Measurements from ENCODE around the gene PWWP2B.

PWWP2B gene

DNA sequence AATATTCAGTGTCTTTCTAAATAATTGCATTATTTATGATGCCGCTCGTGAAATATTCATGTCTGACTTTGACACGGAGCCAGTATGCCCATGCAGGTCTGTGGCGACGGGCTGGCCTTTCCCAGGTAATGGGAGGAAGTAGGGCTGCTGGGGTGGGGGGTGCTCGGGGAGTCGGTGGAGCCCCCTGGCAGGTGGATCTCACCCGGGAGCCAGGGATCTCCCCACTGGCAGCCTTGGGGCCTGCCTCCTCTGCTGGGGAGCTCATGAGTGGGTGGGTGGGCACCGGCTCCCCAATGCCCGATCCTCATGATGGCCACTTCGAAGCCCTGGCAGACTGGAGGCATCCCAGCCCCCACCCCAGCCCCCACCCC lies 52.8 kb downstream of the PWWP2B start:
- no peak for DNase-seq

DNA sequence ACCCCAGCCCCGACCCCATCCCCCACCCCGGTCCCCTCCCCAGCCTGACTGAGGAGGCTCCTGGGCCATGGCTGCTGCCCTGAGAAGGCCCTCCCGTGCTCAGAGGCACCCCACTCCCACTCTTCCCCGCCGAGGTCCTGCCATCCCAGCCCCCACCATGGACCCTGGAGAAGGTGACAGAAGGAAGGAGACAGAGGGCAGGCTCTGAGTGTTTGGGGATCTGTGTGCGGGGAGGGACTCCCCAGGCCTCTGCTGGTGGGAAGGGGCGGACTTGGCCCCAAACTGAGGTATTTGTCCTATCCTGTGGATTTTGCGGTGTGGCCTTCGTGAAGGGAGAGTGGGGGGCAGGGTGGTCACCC lies 53.4 kb downstream of the PWWP2B start:
- DNase-seq: no peak

DNA sequence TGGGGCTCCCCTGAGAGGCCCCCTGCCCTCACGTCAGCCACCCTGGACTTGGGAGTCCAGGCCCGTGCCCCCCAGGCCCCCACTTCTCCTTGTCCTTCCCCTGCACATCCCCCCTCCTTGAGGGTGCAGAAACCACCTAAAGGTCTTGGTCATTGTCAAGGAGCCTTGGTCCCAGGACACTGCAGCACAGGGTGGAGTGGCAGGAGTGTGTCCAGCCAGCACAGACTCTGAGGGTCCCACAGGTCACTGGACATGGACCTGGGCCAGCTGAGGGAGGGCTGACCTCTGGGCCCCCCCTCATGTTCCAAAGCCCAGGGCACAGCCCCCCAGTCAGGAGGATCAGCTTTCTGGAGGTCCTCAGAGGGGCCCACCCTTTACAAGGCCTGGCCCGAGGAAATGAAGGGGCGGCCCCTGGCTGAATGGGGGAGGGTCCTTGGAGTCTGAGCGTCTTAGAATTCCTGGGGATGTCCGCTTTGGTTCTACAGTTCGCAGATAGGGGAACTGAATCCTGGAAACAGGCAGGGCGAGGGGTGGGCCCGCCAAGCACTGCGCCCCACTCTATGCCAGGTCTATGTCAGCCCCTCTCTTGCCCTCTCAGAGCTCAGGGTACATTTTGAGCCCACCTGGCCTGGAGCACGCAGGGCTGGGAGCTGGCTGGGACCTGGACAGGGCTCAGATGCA lies 54.0 kb downstream of the PWWP2B start:
- DNase-seq: no peak

DNA sequence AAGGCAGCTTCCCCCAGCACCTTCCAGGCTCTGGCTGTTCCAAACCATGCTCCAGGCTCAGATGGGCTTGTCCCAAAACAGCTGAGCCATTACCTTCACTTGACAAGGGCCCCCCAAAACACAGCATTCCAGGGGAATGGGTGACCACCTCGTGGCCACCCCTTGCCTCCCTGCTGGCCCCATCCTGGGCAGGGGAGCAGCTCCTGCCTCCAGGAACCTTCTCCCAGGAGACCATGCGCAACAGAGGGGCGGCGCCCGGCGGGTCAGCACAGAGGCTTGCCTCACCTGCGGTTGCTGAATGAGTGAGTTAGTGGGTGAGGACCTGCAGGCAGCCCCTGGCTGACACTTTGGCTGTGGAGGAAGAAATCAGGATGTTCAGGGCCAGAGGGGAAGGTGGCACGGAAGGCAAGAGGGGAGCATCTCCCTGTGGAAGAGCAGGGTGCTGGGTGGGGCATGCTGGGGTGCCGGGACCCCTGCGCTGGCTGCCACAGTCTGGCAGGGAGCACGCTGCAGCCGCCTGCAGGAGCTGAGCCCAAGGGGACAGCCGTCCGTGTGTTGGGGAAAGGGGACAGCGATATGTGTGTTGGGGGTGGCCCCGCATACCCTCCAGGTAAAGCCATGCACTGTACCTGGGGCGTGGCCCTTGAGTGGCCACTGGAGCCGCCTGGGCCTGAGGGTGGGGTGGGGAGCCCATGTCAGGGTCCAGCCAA lies 54.7 kb downstream of the PWWP2B start:
- no peak for DNase-seq

DNA sequence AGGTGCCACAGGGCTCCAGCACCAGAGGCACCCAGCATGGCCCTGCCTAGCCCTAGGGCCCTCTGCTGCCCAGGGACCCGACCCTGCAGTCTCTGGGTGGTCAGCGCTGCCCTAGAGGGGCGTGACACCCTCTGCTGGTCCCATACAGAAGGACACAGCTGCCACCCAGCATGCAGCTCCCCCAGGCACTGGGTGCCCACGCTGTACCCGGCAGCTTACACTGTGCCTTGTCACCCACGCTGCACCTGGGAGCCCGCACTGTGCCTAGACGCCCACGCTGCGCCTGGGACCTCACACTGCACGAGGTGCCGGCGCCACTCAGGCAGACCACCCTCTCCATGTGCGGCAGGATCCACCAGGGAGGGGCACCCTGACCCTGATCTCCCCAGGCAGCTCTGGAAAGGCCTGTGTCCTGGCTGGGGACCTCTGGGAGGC lies 55.2 kb downstream of the PWWP2B start:
- no peak for DNase-seq

DNA sequence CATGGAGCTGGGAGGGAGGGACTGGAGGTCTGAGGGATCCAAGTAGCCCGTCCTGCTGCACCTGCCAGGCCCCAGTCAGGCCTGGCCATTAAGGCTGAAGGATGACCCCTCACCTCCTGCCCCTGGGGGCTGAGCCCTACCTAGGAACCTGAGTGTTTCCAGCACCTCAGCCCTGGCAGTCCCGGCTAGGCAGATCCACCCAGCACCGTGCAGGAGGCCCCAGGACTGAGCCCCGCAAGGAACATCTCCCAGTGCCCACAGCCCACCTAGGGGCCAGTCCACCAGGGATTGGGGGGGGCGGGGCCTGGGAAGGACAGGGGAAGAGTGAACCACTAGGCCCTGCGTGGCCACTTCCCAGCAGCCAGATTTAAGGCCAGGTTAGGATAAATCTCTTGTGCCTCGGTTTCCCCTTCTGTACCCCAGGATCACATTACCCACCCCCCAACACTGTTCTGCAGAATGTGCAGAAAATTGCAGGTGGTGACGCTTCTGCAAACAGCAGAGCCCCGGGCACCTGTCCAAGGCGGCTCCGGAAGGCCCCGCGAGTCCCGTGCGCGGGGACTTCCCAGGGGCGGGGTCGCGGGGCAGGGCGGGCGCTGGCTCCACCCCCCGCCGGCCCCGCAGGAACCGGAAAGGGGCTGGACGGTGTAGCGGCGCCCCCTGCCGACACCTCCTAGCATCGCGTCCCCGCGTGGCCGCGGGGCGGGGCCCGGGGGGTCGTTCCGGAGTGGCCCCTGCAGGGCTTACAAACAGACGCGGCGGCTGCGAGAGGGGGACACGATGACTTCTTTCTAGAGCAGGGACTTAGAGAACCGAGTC lies 55.9 kb downstream of the PWWP2B start:
- peak; percentile 40 for DNase-seq

DNA sequence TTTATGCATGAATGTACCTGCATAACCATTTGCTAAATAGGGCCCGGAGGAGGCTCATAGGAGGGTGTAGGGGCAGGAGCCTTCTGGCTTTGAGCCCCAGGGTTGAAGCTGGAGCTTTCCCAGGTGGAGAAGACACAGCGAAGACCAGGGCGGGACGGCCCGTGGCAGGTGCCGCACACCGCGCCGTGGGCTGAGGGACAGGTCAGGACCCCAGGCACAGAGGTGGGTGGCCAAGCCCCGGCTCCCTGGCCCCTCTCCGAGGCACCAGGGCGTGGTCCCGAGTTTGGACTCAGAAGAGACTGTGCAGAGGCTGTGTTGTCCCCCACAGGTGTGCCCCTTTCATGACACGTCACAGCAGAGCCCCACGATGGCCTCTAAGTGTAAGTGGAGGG lies 56.5 kb downstream of the PWWP2B start:
- DNase-seq: no peak

DNA sequence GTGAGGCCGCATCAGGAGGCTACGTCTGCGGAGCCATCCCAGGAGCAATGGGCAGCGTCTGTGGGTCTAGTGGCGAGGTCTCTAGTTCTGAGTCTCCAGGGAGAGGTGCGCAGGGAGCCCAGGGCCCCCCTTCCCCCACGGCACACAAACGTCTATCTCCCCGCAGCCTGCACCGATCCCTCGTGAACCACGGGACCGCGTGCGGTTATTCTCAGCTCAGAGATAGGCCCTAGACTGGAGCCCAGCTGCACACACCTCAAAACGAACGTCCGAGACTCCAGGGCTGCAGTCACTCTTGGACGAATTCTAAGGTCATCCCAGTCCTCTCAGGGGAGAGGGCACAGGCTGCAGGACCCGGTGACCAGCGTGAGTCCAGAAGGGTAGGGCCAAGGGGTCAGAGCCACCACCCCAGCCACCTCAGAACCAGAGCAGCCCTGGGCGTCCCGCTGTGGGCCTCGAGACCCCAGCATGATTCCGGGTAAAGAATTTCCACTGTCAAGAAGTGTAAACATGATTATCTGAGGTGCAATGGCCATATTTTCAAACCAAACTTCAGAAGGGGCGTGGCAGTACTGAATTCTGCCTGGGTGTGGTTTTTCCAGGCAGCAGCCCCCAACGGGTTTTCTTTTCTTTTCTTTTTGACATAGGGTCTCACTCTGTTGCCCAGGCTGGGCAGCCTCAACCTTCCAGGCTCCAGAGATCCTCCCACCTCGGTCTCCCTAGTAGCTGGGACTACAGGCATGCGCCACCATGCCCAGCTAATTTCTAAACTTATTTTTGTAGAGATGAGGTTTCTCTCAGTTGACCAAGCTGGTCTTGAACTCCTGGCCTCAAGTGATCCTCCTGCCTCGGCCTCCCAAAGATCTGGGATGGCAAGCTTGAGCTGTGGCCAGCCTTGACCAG lies 57.5 kb downstream of the PWWP2B start:
- DNase-seq: no peak

DNA sequence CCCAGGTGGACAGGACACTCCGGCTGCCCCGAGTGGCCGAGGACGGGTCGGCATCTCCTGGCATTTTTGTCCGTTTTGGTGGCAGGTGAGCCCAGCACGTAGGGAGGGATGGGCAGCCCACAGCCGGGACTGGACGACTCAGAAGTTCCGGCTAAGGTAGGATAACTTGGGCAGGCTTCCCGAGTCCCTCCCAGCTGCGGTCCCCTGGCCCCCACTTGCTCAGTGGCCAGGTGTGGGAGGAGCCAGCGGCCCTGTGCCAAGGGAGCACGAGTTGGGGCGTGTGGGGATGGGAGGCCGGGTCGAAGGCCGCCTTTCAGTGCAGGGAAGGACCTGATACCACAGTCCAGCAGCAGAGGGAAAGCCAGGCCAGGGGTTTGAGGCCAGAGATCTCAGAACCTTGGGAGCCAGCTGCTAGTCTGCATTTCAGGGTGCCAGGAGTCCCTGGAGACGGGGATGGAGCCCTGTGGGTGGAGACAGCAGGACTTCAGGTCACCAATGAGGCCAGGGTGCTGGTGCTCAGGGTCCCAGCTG lies 58.5 kb downstream of the PWWP2B start:
- DNase-seq: no peak

DNA sequence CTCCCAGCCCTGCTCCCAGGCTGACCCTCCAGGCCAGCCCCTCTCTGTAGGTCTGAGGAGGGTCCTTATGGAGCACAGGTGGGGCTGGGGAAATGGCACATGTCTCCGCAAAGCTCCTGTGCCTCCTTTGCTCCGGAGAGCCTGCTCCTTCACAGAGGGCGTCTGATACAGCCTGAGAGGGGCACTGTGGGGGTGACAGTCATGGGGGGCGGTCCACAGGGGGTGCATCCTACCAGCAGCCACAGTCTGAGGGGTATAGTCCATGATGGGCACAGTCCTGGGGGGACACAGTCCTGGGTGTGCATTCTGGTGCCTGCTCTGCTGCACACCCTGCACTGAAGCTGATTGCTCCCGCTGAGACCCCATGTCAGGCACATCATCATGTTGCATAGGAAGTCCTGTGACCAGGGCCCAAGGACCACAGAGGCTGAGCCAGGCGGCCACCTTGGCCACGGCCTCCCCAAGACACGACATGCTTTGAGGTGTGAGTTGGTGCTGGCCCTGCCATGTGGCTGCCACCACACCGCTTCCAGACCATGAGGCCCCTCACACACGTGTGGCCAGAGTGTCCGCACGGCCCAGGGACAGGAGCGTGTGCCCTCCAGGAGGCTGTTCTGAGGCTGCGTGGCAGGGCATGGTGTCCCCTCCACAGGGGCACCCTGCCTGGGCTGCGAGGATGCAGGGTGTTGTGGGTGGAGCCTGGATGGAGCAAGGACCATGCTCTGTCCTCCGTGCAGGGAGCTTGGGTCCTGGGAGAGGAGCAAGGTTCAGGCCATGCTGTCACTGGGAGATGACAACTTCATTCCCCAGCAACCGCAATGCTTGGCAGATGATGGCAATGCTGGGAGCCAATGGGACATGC lies 59.2 kb downstream of the PWWP2B start:
- no peak for DNase-seq

DNA sequence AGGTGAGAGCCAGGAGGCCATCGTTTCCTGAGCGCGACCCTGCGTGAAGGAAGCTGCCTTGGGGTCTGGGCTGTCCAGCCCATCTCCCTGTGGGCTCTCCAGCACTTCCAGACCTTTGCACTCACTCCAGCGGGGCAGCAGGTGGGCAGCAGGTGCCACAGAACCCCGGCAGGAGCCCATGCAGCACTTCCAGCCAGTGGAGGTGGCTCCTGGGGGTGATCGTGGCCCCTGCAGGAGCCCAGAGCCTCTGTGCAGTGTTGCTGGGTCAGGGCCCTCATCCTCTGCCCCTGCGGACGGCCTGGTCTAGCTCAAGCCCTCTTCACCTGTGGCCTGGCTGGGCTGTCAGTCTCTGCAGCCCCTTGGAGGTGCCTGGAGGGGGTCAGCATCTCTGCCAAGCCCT lies 59.9 kb downstream of the PWWP2B start:
- no peak for DNase-seq

DNA sequence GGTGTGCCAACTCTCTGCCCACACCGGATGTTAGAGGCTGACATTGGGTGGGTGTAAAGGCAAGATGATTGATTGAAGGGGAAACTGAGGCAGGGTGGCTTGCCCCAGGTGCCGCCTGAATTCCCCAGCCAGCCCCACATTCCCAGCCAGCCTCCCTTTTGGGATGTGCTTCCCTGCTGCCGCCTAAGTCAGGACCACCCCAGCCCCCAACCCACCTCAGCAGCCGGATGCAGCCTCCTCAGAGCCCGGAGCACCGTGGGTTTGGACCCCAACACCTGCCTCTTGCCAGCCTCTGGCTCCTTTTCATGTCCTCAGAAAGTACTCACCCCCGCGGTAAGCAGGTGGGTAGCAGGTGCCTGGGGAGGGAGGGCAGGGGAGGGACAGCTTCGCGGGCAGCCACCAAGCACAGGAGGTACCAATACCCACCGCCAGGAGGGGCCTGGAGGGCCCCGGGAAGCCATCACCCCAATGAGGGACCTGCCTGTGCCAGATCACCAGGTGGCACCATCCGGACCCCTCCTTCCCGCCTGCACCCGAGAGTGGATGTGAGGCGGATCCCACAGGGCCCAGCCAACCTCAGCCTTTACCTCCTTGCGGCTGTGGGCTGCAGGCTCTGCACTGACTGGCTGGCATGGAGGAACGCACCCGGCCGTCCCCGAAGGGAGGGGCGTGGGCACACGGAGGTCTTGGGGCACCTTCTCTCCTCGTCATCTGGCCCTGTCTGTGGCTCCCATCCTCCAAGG lies 60.5 kb downstream of the PWWP2B start:
- peak; percentile 60 for DNase-seq

DNA sequence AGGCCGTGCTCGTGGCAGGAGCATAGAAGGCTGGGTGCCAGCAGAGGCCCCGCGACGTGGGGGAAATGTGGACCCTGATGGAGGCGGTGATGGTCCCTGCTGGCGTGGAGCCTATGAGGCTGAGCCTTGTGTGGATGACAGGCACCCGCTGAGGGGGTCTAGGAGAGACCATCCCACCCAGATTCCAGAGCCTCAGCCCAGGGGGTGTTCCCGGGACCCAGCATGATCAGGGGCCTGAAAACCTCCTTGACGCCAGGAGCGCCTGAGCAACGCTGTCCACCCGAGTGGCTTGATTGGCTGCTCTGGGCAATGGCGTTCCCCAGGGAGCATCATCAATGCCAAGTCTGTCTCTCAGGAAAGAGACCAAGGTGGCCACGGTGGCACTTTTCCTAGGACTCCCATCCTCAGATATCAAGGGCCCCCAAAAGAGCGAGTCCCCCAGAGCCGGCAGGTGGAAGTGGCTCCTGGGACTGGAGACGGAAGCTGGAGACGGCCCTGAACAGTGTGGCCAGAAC lies 61.1 kb downstream of the PWWP2B start:
- no peak for DNase-seq

DNA sequence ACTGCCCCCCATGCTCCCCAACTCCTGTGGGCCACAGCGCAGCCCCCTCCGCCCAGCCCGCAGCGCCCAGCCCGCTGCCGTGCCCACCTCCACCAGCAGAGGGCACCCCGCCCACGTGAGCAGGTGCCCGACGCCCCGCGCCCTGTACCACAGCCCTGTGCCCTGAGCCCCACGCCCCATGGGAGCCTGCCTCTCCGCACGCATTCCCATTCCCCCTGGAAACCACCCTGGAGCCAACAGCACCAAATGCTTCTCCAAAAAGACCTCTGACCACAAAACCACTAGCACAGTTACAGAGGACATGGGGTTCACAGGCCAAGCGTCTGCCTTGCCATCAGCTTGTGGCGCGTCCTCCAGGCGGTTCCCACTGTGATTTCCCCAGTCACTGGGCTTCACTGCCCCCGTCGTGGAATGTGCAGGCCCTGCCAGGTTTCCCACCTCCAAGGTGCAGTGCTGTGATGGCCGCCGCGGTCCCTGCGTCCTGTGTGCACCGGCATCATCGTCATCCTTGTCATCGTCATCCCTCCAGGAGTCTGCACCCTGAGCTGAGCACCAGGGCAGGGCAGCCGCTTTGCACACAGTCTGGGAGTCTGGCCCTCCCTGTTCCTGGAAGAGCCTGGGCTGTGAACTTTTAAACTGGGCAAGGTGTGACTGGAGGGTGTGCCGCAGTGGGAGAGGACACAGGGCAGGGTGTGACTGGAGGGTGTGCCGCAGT lies 61.7 kb downstream of the PWWP2B start:
- no peak for DNase-seq

DNA sequence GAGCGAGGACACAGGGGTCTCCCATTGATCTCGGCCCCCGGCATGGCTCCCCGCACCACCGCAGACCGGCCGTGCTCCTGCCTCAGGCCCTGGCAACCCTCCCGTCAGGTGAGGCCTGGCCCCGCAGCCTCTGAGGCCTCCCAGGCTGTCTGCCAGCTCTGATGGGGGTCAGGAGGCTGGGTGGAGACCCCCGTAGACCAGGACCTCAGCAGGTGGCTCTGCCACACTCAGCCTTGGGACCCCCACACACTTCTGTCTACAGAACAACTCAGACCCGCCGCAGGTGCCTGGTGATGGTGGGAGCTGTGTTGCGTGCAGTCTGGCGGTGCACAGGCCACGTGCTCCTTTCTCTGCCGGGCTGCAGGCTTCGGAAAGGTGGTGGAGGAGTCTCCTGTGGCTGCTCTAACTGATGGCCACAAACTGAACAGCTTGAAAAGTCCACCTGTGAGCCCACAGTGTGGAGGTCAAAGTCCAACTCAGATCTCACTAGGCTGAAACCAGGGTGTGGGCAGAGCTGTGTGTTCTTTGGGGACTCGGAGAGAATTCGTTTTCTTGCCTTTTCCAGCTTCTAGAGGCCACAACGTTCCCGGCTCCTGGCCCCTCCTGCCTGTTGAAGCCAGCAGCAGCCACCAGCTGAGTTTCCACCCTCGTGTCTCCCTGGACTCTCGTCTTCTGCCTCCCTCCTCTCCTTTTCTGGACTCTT lies 62.5 kb downstream of the PWWP2B start:
- no peak for DNase-seq

DNA sequence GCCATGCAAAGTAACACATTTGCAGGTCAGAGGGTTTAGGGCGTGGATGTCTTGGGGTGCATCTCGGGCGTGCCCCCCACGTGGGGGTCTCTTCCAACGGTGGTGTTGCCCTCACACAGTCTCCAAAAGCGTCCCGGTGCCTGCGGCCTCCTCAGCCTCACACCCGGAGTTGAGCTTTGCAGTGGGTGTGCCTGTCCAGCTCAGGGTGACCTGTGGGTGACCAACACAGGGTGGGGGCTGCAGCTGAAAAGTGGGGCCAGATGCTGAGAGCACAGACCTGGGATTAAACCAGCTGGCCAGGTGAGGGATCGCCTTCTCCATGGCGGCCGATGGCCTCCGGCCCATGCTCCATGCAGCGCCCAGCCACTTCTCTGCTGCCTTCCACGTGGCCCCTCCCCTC lies 63.1 kb downstream of the PWWP2B start:
- DNase-seq: no peak

DNA sequence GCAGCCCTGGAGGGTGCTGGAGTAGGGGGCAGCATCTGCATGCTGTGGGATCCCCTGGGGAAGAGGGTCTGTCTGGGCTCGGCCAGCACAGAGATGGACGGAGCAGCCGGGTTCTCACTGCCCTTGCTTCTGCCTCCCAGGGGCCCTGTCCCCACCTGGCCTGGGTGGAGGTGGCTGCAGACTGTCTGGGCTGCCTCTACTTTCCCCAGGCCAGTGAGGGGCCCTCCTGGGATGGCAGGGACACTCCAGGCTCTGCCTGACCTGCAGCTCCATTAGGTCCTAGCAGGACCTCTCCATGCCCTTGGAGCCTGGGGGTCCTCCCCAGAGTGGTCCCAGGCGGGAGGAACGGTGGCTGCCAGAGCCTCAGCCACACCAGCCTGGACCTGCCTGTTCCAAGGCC lies 63.7 kb downstream of the PWWP2B start:
- no peak for DNase-seq

DNA sequence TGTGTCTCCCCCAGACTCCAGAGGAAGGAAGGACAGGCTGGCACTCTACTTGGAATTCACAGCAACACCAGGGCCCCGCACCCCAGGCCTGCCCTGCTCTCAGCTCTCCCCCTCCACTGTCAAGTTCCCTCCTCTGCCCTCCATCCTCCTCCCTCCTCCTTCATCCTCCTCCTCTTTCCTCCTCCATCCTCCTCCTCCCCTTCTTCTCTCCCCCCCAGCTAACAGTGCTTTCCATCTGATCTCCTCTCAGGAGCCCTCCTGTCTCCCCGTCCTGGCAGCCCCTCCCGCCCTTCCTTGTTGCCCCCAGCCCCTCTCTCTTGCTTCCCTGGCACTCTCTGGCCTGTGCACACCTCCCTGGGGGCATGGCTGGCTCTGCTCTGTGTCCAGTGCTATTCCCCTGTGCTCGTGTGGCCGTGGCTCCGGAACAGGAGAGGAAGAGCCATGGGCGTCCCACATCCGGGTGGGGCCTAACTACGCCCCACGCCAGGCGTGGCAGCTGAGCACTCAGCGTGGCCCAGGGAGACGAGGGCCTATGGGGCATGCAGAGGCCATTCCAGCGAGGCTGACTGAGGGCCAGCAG lies 64.2 kb downstream of the PWWP2B start:
- no peak for DNase-seq

DNA sequence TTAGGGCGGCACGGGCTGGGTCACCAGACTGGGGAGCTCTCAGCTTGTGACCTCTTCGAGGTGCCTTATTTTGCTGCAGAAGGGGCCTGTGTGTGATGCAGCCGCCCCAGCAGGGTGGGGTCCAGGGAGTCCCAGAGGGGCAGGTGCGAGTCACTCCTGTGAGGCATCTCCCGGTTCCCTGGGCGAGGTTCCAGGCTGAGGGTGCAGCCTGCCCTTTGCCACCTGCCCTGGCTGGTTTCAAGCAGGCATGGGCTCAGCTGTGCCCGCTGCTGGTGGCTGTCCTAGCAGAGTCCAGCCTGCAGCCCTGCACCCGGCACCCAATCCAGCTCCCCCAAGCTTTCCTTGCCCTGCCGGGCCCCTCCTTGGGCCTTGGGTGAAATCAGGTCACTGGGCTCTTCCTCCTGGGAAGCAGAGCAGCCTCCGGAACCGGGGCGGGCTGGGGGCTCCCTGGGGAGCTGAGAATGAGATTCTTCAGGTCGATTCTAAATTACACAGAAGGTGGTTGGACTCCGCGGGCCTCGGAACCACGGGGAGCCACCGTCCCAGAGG lies 64.8 kb downstream of the PWWP2B start:
- DNase-seq: no peak

Measured in NCI-H1436 treated with DMSO at 0.1 percent for 48 hours (cell line).